HEK293 (cell line): ENCODE data around the gene WDR6.

Experiments used
- CTCF ChIA-PET: fragments of 350-600 bp; formaldehyde crosslinking; extraction: SDS; loops from one replicate; lab custom pipeline; 2021; ENCODE audit warnings: antibody characterized with exemption; lab: Yijun Ruan, JAX
- POLR2A ChIA-PET: fragments of 300-600 bp; formaldehyde crosslinking; extraction: SDS; loops from one replicate; lab custom pipeline; 2020; ENCODE audit warnings: antibody characterized with exemption, inconsistent platforms; lab: Yijun Ruan, JAX
- H3K27ac ChIP-seq: fragments of 200-500 bp; sonication (Bioruptor generic); 2 replicates; pipeline ENCODE4 v1.5.1; 2014; ENCODE audit warnings: low read depth, low read length, control low read depth, inconsistent platforms; ENCODE audit errors: extremely low read depth
- H3K36me3 ChIP-seq, 2 experiments: fragments of 200-500 bp in 1 of 2; sonication (Bioruptor generic) in 1 of 2; 1 replicate in 1 of 2; 2 replicates in 1 of 2; pipeline ENCODE4 v1.5.1; 2014 to 2017; ENCODE audit warnings: inconsistent platforms in 2 of 2, low read length in 2 of 2; ENCODE audit not compliant: control insufficient read depth in 2 of 2, insufficient read depth in 1 of 2
- H3K4me1 ChIP-seq: fragments of 200-500 bp; sonication (Bioruptor generic); 2 replicates; pipeline ENCODE4 v1.5.1; 2014; ENCODE audit warnings: mild to moderate bottlenecking, low read length, inconsistent platforms; ENCODE audit not compliant: control insufficient read depth, insufficient read depth
- H3K4me3 ChIP-seq: 2 replicates; pipeline ENCODE4 v1.5.1; 2011; ENCODE audit warnings: low read depth, mild to moderate bottlenecking, control low read depth, low read length, moderate library complexity
- H3K9me3 ChIP-seq: fragments of 200-500 bp; sonication (Bioruptor generic); 2 replicates; pipeline ENCODE4 v1.5.1; 2014; ENCODE audit warnings: low read depth, low read length, inconsistent platforms; ENCODE audit not compliant: control insufficient read depth, insufficient read depth
- FEZF1 ChIP-seq: fragments of 450-650 bp; formaldehyde crosslinking; IDR thresholded peaks from 2 replicates; pipeline ENCODE4 v1.5.1; 2016; ENCODE audit warnings: missing biosample characterization, missing genetic modification characterization
- GLIS2 ChIP-seq: fragments of 450-650 bp; formaldehyde crosslinking; IDR thresholded peaks from 2 replicates; pipeline ENCODE4 v1.5.1; 2016; ENCODE audit warnings: missing biosample characterization, missing genetic modification characterization
- KLF7 ChIP-seq: fragments of 450-650 bp; formaldehyde crosslinking; IDR thresholded peaks from 2 replicates; pipeline ENCODE4 v1.5.1; 2016; ENCODE audit warnings: missing biosample characterization, missing genetic modification characterization, borderline replicate concordance
- MEIS1 ChIP-seq: sonication (generic); formaldehyde crosslinking; IDR thresholded peaks from 2 replicates; pipeline ENCODE4 v1.8.1; 2022; ENCODE audit warnings: missing genetic modification reagents, mild to moderate bottlenecking, borderline replicate concordance
- PRDM10 ChIP-seq: fragments of 450-650 bp; formaldehyde crosslinking; IDR thresholded peaks from 2 replicates; pipeline ENCODE4 v1.5.1; 2016; ENCODE audit warnings: missing biosample characterization, missing genetic modification characterization
- WT1 ChIP-seq: fragments of 450-650 bp; formaldehyde crosslinking; IDR thresholded peaks from 2 replicates; pipeline ENCODE4 v1.5.1; 2016; ENCODE audit warnings: missing biosample characterization, missing genetic modification characterization
- YY2 ChIP-seq: fragments of 450-650 bp; formaldehyde crosslinking; IDR thresholded peaks from 2 replicates; pipeline ENCODE4 v1.5.1; 2016; ENCODE audit warnings: missing biosample characterization, missing genetic modification characterization
- ZBTB20 ChIP-seq: fragments of 450-650 bp; formaldehyde crosslinking; IDR thresholded peaks from 2 replicates; pipeline ENCODE4 v1.5.1; 2016; ENCODE audit warnings: missing biosample characterization, missing genetic modification characterization
- ZFHX2 ChIP-seq: fragments of 450-650 bp; formaldehyde crosslinking; conservative IDR thresholded peaks from 2 replicates; pipeline ENCODE4 v1.5.1; 2016; ENCODE audit warnings: missing biosample characterization, missing genetic modification characterization
- ZFP69B ChIP-seq: fragments of 450-650 bp; formaldehyde crosslinking; IDR thresholded peaks from 2 replicates; pipeline ENCODE4 v1.5.1; 2016; ENCODE audit warnings: missing biosample characterization, missing genetic modification characterization
- ZNF114 ChIP-seq: fragments of 450-650 bp; formaldehyde crosslinking; IDR thresholded peaks from 2 replicates; pipeline ENCODE4 v1.5.0; 2017; ENCODE audit warnings: missing biosample characterization, missing genetic modification characterization
- ZNF239 ChIP-seq: fragments of 450-650 bp; formaldehyde crosslinking; IDR thresholded peaks from 2 replicates; pipeline ENCODE4 v1.5.1; 2016; ENCODE audit warnings: missing biosample characterization, missing genetic modification characterization
- ZNF324 ChIP-seq: fragments of 450-650 bp; formaldehyde crosslinking; IDR thresholded peaks from 2 replicates; pipeline ENCODE4 v1.5.1; 2016; ENCODE audit warnings: missing biosample characterization, missing genetic modification characterization
- ZNF366 ChIP-seq: fragments of 450-650 bp; formaldehyde crosslinking; conservative IDR thresholded peaks from 2 replicates; pipeline ENCODE4 v1.5.1; 2016; ENCODE audit warnings: missing biosample characterization, missing genetic modification characterization
- ZNF416 ChIP-seq: fragments of 450-650 bp; formaldehyde crosslinking; IDR thresholded peaks from 2 replicates; pipeline ENCODE4 v1.5.1; 2016; ENCODE audit warnings: missing biosample characterization, missing genetic modification characterization
- ZNF449 ChIP-seq: fragments of 450-650 bp; formaldehyde crosslinking; IDR thresholded peaks from 2 replicates; pipeline ENCODE4 v1.5.1; 2017; ENCODE audit warnings: missing biosample characterization, mild to moderate bottlenecking, missing genetic modification characterization, moderate library complexity
- ZNF510 ChIP-seq: fragments of 450-650 bp; formaldehyde crosslinking; IDR thresholded peaks from 2 replicates; pipeline ENCODE4 v1.5.1; 2018; ENCODE audit warnings: mild to moderate bottlenecking, missing genetic modification characterization, missing biosample characterization; ENCODE audit not compliant: insufficient replicate concordance
- ZNF555 ChIP-seq: fragments of 450-650 bp; formaldehyde crosslinking; conservative IDR thresholded peaks from 2 replicates; pipeline ENCODE4 v1.5.1; 2017; ENCODE audit warnings: missing biosample characterization, mild to moderate bottlenecking, missing genetic modification characterization, inconsistent platforms
- ZNF600 ChIP-seq: fragments of 450-650 bp; formaldehyde crosslinking; IDR thresholded peaks from 2 replicates; pipeline ENCODE4 v1.5.1; 2016; ENCODE audit warnings: missing biosample characterization, missing genetic modification characterization
- ZNF660 ChIP-seq: fragments of 450-650 bp; IDR thresholded peaks from 2 replicates; pipeline ENCODE4 v1.5.1; 2018; ENCODE audit warnings: missing biosample characterization, mild to moderate bottlenecking, missing genetic modification characterization
- ZNF670 ChIP-seq: fragments of 450-650 bp; formaldehyde crosslinking; IDR thresholded peaks from 2 replicates; pipeline ENCODE4 v1.5.1; 2016; ENCODE audit warnings: missing biosample characterization, missing genetic modification characterization, low read depth
- ZNF692 ChIP-seq: fragments of 450-650 bp; formaldehyde crosslinking; IDR thresholded peaks from 2 replicates; pipeline ENCODE4 v1.5.1; 2016; ENCODE audit warnings: missing biosample characterization, missing genetic modification characterization
- ZNF837 ChIP-seq: fragments of 450-650 bp; formaldehyde crosslinking; IDR thresholded peaks from 2 replicates; pipeline ENCODE4 v1.5.1; 2016; ENCODE audit warnings: missing biosample characterization, missing genetic modification characterization
- ZSCAN16 ChIP-seq: fragments of 450-650 bp; formaldehyde crosslinking; IDR thresholded peaks from 2 replicates; pipeline ENCODE4 v1.5.1; 2016; ENCODE audit warnings: missing biosample characterization, missing genetic modification characterization
- ZSCAN18 ChIP-seq: fragments of 450-650 bp; formaldehyde crosslinking; IDR thresholded peaks from 2 replicates; pipeline ENCODE4 v1.5.1; 2016; ENCODE audit warnings: missing biosample characterization, missing genetic modification characterization

The WDR6 gene

GRCh38 chr3:48989126-48989795 lies 17.9 kb upstream of the WDR6 start:
- H3K9me3 ChIP-seq: no peaks in the 10 kb centered on the region
- no peaks in the 10 kb centered on the region for H3K4me1 ChIP-seq
- H3K36me3 ChIP-seq: peaks cover 0 to 37% of the 10 kb centered on the region in 2 experiments; a peak in 2 of 3 replicates
- H3K27ac ChIP-seq: peak overlapping the region; percentile 82
- CTCF ChIA-PET: interaction anchor here (0.7 to 2.0 kb wide), 6 partner anchors 18 to 33 kb away, joined by 4 to 13 read pairs (median 6); partner anchors contain the start of genes NDUFAF3 and WDR6
- peak overlapping the region; percentile 83 for H3K4me3 ChIP-seq
- POLR2A ChIA-PET: interaction anchor here (1.0 to 4.6 kb wide), 6 partner anchors 18 to 105 kb away, joined by 3 to 61 read pairs (median 8); partner anchors contain the start of genes DALRD3, IMPDH2, NDUFAF3 and QRICH1
- TF ChIP-seq PRDM10 (peak; percentile 88), ZFHX2 (tag by site-specific recombination) (no peak), ZSCAN16 (tag by site-specific recombination) (no peak), ZBTB20 (tag by site-specific recombination) (peak; percentile 92), ZNF600 (tag by site-specific recombination) (0 out of 2 replicates have a peak, but pooled peaks have one; percentile 37), ZFP69B (tag by site-specific recombination) (peak; percentile 98), KLF7 (tag by site-specific recombination) (no peak), ZNF660 (tag by site-specific recombination) (0 out of 2 replicates have a peak, but pooled peaks have one; percentile 67), ZNF692 (tag by site-specific recombination) (peak; percentile 98), GLIS2 (tag by site-specific recombination) (peak; percentile 72), YY2 (tag by site-specific recombination) (0 out of 2 replicates have a peak, but pooled peaks have one; percentile 18), WT1 (tag by site-specific recombination) (no peak; the same call in 1 of the 2 replicates)

GRCh38 chr3:48989796-48990635 lies 17.2 kb upstream of the WDR6 start, which contains the start of gene P4HTM:
Gene P4HTM, plus strand, starts transcription at chr3:48990241. Its CDS starts 16 bp downstream, at chr3:48990257.
- ChIA-PET POLR2A (interaction anchor here (1.0 to 4.6 kb wide), 6 partner anchors 17 to 104 kb away, joined by 3 to 61 read pairs (median 8); partner anchors contain the start of genes DALRD3, IMPDH2, NDUFAF3 and QRICH1), CTCF (interaction anchor here (0.7 to 2.0 kb wide), 5 partner anchors 17 to 32 kb away, joined by 4 to 13 read pairs (median 5); partner anchors contain the start of genes NDUFAF3 and WDR6)
- H3K36me3 ChIP-seq: peaks cover 0 to 32% of the 10 kb centered on the region in 2 experiments; a peak in 2 of 3 replicates
- no peaks in the 10 kb centered on the region for H3K4me1 ChIP-seq
- peak within 1 kb of the TSS; percentile 82 for H3K27ac ChIP-seq
- H3K4me3 ChIP-seq: peak within 1 kb of the TSS; percentile 83
- no peaks in the 10 kb centered on the region for H3K9me3 ChIP-seq
- TF ChIP-seq ZNF324 (tag by site-specific recombination) (peak; percentile 50; the same call in 1 of the 2 replicates), ZNF555 (tag by site-specific recombination) (no peak), ZNF670 (tag by site-specific recombination) (no peak), ZSCAN18 (tag by site-specific recombination) (no peak), ZNF366 (tag by site-specific recombination) (no peak), FEZF1 (no peak), ZNF114 (no peak), ZNF837 (no peak), ZNF449 (tag by site-specific recombination) (peak; percentile 69), ZNF239 (tag by site-specific recombination) (no peak), ZNF510 (tag by site-specific recombination) (no peak), MEIS1 (CRISPR knock-in tag) (no peak), ZNF416 (tag by site-specific recombination) (no peak)
